Ramos (cell line): ENCODE measurements around the gene ZBTB16.
"Not testable (repeated sequence)": the region's sequence is repeated elsewhere in the genome, so short reads cannot be mapped to it uniquely, and the experiment has no call there.

ENCODE experiments used
- in situ Hi-C: fragments of 300-500 bp; cut with MboI; formaldehyde crosslinking; loops from one replicate; pipeline ENCODE4 v1.14.3; 2022; ENCODE audit warnings: low sequenced_read_pairs; ENCODE audit not compliant: unreplicated experiment

Gene ZBTB16

DNA sequence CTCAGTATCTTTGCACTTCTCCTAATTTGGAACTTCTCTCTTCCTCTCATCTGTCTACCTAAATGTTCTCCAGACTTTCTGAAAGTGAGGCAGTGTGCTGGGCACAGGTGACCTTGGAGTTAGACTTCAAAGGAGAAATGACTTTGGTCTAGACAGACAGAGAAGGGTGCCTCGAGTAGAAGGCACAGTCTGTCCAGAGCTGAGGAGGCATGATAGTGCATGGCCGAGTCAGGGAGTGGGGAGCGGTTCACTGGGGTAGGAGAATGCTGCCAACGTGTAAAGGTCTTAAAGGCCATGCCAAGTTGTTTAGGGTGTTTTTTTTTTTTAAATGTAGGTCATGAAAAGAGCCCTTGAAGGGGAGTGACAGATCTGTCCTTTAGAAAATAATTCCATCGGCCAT is 17.3 kb upstream of the ZBTB16 start:
- in situ Hi-C loops, result no loop called here

GRCh38 chr11:114044042-114044871 is 15.3 kb upstream of the ZBTB16 start:
- in situ Hi-C loops, result no loop called here

- in situ Hi-C loops, result no loop called here
Measured at GRCh38 chr11:114047327-114047726, 12.2 kb upstream of the ZBTB16 start.

DNA sequence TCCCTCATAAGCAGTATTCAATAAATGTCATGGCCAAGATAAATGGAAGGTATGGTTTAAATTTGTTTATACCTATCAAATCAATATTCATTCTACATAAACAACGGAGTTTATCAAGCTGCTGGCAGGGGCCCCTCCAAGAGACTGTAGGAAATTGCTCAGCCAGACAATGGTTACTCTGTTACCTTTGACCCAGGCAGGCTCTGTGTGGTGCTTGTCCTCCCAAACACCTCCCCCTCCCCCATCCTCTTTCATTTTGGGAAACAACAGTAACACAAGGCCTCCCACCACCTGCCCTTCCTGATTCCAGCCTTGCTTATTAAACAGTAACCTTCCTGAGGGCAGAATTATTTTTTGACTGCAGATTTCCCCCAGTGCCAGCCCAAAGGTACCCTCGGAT is 10.5 kb upstream of the ZBTB16 start:
- in situ Hi-C loops, result no loop called here

DNA sequence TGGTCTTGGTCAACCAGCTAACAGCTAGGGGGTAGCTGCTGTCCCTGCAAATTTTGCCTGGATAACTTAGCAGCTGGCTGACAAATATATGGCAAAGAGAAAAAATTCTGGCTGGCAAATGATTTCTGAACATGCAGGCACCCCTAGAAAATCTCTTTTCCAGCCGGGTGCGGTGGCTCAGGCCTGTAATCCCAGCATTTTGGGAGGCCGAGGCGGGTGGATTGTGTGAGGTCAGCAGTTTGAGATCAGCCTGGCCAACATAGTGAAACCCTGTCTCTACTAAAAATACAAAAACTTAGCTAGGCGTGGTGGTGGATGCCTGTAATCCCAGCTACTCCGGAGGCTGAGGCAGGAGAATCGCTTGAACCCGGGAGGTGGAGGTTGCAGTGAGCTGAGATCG is 9.7 kb upstream of the ZBTB16 start:
- in situ Hi-C loops, result not testable (repeated sequence)

GRCh38 chr11:114050258-114050927 is 9.1 kb upstream of the ZBTB16 start:
- in situ Hi-C loops, result no loop called here

DNA sequence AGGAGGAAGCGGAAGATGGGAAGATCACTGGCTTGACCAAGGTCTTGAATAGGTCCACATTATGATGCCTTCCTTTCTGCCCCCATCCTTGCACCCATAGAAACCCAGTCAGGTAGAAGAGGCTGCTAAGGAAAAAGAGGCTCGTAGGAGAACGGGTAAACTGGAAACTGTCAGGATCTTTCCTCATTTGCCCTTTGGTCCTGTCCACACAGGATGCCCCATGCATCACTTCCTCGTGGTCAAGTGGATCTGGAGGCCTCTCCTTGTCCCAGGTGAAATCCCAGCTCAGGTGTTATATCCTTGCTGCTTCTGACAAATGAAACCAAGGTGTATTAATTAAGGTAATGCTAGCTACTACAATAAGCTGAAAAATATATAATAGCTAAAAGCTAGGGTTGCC is 8.0 kb upstream of the ZBTB16 start:
- in situ Hi-C loops, result no loop called here

- in situ Hi-C loops, result no loop called here
Measured at GRCh38 chr11:114052160-114052559, 7.4 kb upstream of the ZBTB16 start.

GRCh38 chr11:114053406-114053805 is 6.1 kb upstream of the ZBTB16 start:
- in situ Hi-C loops, result no loop called here

- in situ Hi-C loops, result no loop called here
Measured at GRCh38 chr11:114054806-114055205, 4.7 kb upstream of the ZBTB16 start.

DNA sequence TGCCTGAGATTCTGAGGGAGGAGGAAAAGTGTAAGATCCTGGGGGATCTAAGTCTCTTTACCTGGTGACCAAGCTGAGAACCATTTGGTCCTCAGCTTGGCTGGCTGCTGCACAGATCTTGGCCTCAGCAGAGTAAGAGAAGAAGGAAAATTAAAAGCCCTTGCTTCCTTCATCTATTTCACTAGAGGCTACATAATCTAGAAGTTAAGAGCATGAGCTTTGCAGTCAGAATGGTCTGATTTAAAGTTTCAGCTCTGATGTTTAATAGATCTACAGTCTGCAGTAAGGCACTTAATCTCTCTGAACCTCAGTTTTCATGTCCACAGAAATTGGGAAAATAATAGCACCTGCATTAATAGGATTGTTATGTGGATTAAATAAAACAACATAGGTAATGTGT is 3.1 kb upstream of the ZBTB16 start:
- in situ Hi-C loops, result no loop called here

DNA sequence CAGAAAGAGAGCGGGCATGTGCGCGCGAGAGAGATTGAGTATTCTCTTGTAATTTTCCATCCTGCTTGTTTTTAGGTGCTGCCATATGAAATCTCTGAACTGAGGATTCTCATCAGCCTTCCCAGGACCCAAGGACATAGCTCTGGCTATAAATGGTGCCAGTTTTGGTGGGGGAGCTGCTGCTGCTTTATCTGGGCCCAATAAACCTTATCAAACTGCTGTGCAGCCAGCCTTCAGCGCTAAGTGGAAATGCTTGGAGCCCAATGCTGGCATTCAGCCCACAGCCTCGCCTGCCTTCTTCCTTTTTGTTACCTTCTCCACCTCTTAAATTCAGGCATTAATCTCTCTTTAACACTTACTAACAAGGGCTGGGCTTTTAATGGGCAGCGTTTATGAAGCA is 2.4 kb upstream of the ZBTB16 start:
- in situ Hi-C loops, result no loop called here

GRCh38 chr11:114057605-114058004 is 1.9 kb upstream of the ZBTB16 start:
- in situ Hi-C loops, result no loop called here

GRCh38 chr11:114058026-114058706 is 1.3 kb upstream of the ZBTB16 start:
- in situ Hi-C loops, result no loop called here

DNA sequence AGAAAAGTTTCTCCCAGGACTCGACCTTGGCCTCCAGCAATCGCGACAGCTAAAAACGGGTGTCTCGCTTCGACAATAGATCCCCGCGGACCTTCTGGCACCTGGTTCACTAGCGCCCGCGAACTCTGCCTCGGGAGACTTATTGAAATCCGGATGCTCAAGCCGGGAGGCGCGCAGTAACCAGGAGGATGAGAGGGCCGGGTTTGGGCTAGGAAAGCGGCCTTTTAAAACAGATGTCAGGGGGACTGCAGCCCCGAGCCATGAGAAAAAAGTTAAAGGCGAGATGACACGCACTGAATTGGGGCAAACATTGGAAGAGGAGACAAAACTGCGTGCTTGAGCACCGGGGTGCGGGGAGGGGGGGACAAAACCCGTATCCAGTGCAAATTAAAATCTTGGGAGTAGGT is 637 bp upstream of the ZBTB16 start:
- in situ Hi-C loops, result no loop called here

DNA sequence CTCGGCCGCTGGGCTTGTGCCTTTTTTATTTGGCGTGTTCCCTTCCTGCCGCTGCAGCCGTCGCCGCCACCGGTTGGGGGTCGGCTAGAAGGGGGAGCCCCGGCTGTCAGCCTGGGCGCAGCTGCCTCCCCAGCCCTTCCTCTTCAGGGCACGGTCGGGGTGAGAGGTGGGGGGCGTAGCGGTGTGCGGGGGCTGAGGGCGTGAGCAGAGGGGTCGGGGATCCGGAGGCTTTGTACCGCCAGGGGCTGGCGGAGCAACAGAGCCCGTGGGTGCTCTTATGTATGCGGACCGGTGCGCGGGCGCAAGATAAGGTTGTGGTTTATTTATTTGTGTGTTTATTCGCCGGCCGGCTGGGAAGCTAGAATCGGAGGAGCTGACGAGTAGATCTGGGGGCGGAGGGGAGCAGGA is 477 bp downstream of the ZBTB16 start:
- in situ Hi-C loops, result no loop called here

GRCh38 chr11:114060392-114061047 is 1.0 kb downstream of the ZBTB16 start:
- in situ Hi-C loops, result no loop called here

GRCh38 chr11:114061048-114061680 is 1.7 kb downstream of the ZBTB16 start:
- in situ Hi-C loops, result no loop called here

GRCh38 chr11:114061681-114062049 is 2.2 kb downstream of the ZBTB16 start:
- in situ Hi-C loops, result no loop called here

- in situ Hi-C loops, result no loop called here
Measured at GRCh38 chr11:114062272-114062671, 2.8 kb downstream of the ZBTB16 start.
